C1 segment of cervical spinal cord (tissue), 14 donors: ENCODE data around the gene TMEM190.
"Not testable (repeated sequence)": the region's sequence is repeated elsewhere in the genome, so short reads cannot be mapped to it uniquely, and the experiment has no call there.

ENCODE experiments used
- DNase-seq, 14 donors: peaks; one replicate each; lab custom pipeline; 2025; lab: John Stamatoyannopoulos, UW

The TMEM190 gene

DNA sequence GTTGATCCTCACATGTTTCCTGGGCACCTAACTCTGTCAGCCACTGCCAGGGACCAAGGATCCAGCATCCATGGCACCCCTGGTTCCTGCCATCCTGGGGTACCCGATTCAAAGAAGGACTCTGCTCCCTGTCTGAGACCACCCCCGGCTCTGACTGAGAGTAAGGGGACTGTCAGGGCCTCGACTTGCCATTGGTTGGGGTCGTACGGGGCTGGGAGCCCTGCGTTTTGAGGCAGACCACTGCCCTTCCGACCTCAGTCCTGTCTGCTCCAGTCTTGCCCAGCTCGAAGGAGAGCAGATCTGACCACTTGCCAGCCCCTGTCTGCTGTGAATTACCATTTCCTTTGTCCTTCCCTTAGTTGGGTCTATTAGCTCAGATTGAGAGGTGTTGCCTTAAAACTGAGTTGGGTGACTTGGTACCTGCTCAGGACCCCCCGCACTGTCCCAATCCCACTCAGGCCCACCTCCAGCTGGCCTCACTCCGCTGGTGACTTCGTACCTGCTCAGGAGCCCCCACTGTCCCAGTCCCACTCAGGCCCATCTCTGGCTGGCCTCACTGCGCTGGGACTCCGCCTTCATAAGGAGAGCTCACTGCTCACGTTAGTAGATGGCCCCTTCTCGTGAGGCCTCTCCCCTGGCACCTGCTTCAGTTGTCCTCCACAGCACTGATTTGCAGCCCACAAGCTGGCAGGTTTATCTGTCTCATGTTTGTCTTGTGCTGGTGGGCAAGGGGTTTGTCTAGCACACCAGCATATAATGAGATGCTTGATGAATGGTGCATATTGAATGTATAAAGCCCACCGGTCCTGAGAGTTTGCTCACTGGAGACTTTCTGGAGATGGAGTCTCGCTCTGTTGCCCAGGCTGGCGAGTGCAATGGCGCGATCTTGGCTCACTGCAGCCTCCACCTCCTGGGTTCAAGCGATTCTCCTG is 13.0 kb downstream of the TMEM190 start:
- no peak for DNase-seq

DNA sequence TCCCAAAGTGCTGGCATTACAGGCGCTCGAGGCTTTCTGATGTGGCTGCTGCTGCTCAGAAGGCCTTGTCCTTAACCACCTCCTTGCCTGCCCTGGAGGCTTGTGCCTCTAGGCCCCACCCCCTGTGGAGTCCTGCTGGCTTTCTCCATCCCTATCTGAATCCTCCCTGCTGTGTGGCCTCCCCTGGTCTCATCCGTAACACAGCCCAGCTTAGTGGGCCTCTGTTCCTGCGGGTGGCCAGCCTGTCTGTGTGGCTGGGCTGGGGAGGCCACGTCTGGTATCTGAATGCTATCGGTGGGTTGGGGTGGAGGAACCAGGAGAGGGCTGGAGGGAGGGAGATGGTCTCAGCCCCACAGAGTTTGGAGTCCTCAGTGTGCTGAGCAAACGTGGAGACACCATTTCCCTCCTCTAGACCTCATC is 13.8 kb downstream of the TMEM190 start:
- no peak for DNase-seq

DNA sequence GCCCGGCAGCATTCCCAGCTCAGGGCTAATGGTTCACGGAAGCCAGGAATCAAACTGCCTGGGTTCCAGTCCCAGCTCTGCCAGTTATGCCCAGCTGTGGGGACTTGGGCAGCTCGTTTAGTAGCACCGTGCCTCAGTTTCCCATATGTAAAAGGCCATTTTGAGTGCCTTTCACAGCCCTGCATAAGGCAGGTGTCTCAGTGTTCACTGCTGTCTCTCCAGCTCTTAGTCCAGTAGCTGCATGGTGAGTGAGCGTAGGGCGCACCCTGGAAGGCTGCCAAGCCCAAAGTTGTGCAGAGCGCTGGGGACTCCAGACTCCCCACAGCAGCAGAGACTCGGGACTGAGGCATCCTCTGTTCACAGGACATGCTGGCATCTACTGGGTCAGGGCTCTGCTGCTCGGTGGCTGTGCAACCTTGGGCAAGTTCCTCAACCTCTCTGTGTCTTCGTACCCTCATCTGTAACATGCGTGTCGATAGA is 14.6 kb downstream of the TMEM190 start:
- no peak for DNase-seq

DNA sequence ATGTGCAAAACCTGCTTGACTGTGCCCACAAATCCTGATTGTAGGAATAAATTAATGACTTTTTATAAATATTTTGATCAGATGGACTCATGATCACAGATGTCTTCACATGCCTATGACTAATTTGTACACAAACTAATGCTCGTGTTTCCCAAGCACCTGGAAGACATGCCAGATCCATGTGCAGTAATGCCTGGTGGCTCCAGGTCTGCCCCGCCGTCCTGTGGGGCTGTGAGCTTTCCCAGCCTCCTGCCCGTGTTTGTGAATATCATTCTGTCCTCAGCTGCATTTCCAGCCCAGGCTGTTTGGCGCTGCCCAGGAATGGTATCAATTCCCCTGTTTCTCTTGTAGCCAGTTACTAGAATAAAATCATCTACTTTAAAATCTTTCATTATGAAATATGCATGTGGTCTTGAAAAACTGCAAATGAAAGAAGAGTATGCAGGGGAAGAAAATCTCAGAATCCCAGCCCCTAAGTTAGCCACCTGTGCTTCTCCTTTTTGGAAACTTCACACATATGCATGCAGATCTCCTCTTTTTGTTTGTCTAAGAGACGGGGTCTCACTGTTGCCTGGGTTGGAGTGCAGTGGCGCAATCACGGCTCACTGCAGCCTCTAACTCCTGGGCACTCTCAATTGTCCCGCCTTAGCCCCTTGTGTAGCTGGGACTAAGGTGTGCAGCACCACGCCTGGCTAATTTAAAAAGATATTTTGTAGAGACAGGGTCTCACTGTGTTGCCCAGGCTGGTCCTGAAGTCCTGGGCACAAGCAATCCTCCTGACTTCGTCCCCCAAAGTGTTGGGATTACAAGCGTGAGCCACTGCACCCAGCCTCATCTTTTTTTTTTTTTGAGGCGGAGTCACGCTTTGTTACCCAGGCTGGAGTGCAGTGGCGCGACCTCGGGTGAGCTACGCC is 15.3 kb downstream of the TMEM190 start:
- no peak for DNase-seq

DNA sequence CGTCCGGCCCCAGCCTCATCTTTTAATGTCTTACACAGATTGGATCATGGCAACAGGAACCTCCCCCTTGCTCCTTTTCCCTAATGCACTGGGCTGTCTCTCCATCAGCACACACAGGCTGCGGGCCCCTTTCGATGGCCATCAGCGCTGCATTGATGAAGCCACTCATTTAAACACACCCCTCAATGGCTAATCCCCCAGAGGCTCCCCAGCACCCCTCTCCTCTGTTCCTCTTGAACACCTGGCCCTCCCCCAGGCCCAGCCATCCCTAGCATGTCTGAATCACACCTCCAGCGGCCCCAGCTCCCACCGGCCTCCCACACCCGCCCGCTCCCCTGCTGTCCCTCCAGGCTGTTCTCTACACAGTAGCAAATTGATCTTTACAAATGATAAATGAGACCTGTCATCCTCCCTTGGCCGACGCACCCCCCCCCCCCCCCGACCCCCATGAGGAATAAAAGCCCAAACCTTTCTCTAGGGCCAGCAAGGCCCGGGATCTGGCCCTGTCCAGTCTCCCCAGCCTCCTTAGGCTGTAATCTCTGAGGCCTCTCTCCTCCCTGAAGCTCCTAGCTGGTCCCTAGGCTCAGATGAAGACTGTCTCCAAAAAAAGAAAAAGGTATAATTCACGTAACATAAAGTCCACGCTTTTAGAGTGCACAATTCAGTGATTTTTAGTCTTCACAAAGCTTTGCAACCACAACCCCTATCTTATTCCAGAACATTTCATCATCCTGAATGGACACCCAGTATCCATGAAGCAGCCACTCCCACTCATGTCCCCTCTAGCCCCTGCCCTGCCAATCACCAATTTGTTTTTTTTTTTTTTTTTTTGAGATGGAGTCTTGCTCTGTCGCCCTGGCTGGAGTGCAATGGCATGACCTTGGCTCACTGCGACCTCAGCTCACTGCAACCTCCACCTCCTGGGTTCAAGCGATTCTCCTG is 16.5 kb downstream of the TMEM190 start:
- no peak for DNase-seq

DNA sequence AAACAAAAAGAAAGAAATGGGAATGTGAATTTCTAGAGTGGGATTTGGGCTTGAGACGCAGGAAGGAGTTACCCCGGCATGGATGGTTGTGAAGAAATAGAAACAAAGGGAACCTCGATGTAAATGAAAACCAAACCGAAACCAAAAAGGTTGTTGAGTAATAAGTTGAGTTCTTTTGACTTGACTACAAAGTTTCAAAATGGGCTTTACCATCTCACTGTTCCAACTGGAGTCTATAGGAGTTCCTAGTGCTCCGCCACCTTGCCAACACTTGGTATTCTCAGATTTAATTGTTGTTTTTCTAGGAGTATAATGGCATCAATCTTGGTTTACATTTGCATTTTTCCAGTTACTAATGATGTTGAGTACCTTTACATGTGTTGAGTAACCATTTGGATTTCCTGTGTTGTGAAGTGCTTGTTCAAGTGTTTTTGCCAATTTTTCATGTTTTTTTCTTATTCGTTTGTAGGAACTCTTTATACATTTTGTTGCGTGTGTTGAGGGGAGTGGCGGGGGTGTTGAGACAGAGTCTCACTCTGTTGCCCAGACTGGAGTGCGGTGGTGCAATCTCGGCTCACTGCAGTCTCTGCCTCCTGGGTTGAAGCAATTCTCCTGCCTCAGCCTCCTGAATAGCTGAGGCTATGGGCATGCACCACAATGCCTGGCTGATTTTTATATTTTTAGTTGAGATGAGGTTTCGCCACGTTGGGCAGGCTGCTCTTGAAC is 21.7 kb downstream of the TMEM190 start:
- no peak for DNase-seq

DNA sequence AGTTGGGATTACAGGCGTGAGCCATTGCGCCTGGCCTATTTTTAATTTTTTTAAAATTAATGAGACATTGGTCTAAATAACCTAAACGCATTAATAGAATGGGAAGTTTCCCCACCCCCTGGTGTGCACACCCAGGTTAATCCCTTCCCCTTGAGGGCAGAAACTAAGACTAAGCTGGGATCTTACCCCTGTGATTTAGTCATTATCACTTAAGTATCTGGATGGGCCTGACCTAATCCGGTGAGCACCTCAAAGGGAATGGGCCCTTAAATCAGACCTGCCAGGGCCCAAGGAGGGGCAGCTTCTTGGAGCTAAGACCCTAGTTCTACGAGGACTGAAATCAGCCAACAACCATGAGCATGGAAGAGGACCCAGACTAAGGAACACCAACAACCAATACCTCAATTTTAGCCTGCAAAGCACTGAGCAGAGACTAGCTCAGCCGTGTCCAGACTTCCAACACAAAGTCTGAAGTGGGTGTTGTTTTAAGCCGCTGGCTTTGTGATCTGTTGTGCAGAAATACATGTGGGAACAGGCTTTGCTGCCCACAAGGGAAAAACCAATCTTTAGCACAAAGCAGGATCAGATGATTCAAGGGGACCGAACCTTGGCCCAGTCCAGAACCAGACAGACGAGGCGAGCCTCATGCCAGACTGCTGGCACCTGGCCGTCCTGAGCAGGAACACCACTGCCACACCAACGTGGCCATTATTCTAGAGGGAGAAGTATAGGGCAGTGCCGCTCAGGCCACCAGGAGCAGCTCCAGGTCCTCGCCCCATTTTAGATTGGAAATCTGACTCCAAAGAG is 23.9 kb downstream of the TMEM190 start:
- no peak for DNase-seq

DNA sequence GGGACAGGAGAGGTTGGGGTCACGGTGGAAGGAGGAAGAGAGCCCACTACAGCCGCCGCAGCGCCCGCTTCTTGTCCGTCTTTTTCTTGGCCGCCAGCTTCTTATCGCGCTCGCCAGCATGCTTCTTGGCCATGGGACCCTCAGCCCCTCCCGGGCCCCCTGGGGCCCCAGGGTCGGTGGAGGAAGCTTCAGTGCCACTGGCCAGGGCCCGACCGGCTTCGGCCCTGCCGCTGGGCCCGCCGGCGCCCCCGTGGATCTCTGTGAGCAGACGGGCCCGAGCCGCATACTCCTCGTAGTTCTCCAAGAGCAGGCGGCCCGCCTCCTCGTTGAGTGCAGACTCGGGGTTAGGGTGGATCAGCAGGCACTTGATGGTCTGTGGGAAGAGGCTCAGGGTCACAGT is 24.8 kb downstream of the TMEM190 start:
- not testable (repeated sequence) for DNase-seq

DNA sequence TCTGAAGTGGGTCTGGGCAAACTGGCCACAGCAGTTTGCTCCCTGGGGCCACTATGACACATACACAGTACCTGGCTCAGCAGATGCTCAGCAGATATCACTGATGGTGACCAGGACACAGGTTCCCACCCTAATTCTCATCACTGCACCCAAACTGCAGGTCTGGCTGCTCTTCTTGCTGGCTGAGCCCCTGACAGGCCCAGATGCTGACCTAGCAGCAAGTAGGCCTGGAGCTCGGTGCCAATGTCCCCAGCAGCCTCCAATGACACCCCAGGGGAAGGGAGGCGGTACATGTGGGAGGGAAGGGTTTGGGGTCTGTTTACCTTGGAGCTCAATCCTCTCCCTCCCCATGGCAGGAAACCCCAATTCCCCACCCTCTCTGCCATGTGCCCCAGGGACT is 25.9 kb downstream of the TMEM190 start:
- DNase-seq = no peak

DNA sequence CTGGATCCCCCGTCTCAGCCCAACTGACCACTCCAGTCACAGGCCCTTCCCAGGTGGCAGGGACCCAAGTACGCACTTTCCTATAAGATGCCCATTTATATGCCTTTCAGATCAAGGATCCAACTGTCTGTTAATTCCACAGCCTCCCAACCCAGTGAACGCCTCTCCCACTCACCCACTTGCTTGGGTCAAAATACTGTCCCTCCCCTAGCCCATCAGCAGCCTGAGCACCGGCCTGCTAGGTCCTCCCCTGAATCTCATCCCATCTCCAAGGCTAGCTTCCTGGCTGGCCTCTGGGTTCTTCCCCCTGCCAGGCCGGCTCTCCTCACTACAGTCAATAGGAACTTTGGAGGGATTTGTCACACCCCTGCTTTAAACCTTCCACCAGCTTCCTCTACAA is 29.0 kb downstream of the TMEM190 start:
- no peak for DNase-seq

DNA sequence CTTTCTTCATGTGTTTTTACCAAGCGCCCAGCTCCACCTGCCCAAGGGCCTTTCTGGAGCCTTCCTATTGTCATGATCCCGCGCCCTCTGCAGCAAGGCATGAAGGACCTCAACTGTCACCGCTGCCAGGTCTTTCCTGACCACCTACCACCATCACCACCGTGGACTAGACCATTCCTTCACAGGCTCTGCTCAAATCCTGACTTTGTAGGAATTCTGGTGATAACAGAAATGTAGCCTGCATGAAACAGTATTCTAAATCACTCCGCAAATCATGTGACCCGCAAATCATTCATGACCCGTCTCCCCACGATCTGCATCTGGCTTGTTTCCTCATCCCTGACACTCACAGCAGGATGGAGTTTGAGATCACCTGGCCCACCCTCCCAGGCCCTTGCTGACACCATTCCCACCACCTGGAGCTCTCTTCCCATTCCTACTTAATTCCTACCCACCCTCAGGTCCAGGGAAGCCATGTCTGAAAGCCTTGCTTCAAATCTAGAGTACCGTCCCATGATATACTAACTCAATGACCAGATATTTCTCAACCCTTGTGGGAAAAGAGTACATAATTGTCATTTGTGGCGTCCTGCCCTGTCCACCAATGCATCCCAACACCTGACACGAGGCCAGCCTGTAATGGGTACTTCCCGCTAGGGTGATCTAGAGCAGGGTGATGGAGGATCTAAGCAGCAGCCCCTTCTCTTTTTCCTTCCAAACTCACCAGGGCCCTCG is 29.6 kb downstream of the TMEM190 start:
- no peak for DNase-seq

DNA sequence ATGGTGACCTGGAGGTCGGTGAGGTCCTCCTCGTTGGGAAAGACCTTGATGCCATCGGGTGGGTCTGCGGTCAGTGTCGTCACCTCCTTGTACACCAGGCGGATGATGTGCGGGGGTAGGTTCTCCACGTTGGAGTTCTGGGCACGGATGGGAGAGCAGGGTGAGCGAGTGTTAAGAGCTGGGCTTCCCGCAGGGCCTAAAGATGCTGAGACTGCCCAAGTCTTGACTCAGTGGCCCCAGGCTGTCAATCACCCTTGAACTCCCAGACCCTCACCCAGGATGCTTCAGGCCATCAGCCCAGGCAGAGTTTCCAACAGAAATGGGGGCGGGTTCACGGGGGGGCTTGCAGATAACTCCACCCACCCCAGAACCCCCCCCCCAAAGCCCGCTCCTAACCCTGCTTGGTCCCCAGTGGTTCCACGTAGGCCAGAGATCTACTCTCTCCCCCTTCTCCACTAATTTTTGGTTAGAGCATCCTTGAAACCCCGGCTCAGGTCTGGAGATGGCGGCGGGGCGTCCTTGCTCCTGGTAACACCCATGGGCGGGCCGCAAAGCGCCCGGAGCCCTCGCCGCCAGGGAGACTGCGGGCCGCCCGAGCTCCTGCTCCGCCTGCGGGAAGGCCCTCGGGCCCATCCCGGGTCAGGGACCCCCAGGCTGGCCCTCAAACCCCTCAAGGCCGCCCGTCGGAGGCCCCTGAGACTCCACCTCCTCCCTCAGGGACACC is 30.4 kb downstream of the TMEM190 start:
- no peak for DNase-seq

DNA sequence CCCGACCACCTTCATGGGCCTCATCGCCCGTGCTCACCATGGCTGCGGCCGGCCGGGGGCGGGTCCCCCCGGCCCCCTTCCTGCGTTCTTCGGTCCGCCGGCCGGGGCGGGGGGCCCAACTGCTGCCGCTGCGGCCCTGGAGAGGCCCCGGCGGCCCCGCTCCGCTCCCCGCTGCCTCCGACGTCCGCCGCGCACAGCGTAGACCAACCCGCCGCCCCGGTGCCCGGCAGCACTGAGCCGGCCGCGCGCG is 30.8 kb downstream of the TMEM190 start, which contains the start of gene UBE2S:
TSS of gene UBE2S (minus strand) at position 239 of the 250 bp plus-strand sequence. CDS start at position 40, 199 bp downstream.
- DNase-seq = peak in 1 of 14 donors; percentile 47

DNA sequence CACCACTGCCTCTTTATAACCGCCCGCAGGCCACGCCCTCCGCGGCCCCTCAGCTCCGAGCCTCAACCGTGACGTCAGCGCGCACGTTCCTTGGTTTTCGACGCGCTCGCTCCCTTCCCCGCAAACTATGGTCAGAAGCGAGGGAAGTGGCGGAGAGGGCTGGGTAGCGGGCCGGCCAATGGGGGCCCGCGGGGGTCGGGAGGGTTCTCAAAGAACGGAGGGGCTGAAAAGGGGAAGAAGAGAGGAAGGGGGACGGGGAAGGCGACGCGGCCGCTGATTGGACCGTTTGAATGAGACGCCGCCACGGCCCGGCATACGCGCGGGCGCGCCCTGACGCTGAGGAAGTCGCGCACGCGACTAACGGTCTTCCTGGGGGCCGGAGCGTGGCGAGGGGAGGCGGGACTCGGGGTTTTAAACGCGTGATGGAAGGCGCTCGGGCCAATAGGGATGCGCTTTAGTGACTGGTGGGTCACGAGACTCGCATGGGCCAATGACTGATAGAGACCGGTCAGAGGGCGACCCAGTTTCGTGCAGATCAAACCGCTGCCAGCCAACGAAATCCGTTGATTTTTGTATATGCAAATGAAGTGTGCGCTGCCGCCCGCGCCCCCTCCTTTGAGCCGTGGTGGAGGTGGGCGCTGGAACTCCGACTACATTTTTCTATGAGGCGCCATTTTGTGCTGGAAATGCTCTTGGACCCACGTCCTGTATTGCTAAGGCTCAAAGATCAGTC is 31.3 kb downstream of the TMEM190 start:
- peak; percentile 95 to 99 (median 98) for DNase-seq

DNA sequence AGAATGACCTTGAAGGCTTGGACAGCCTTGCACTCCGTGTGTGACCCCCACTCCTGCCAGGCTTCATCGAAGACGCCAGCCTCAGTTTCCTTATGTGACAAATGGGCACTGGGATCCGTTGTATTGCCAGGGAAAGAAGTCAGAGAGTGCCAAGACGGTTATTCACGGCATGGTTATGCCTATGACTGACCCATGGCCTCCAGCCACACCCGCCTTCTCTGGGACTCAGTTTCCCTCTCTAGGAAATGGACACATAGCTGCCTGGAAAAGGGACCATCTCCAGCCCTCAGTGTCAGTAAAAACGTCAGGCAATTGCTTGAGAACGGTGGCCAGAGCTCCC is 31.9 kb downstream of the TMEM190 start:
- no peak for DNase-seq

DNA sequence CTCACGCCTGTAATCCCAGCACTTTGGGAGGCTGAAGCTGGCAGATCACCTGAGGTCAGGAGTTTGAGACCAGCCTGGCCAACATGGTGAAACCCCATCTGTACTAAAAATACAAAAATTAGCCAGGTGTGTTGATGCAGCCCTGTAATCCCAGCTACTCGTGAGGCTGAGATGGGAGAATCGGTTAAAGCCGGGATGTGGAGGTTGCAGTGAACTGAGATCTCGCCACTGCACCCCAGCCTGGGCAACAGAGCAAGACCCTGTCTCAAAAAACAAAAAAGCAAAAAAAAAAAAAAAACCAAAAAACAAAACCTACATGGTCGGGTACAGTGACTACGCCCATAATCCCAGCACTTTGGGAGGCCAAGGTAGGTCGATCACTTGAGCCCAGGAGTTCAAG is 32.6 kb downstream of the TMEM190 start:
- DNase-seq = not testable (repeated sequence)

DNA sequence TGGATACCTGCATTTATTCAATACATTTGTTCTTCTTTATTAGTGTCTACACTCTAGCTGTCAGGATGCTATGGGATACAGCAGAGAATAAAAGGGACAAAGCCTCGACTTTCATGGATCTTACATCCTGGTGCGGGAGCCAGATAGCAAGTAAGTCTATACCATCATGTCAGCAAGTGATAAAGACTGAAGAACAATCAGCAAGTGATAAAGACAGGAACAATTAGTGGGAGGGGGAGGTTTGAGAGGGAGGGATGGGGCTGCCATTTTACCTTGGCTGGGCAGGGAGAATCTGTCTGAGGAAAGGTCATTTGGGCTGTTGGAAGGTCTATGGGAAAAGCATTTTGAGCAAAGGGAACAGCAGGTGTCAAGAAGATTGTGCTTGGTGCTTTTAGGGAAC is 33.5 kb downstream of the TMEM190 start:
- DNase-seq = no peak

DNA sequence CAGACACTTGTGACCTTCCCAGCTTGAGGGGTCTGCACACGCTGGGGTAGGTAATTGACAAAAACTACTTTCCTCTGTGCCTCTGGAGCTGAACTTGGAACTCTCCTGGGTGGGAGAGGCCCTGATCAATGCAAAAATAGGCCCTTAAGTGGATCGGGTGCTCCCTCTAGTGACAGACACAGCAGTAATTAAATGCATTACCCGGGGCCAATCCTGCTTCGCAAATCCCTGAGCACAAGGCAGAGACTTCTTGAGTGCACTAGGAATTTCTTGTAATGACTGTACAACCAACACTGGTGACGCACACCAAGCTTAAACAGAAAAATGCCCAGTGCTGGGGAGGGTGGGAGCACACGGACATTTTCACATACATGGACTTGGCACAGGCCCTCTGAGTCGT is 41.6 kb downstream of the TMEM190 start:
- DNase-seq = peak in 9 of 14 donors; percentile 5 to 47 (median 25)
